ENCODE data around the gene GDPD3.
"Not testable (repeated sequence)": the region's sequence is repeated elsewhere in the genome, so short reads cannot be mapped to it uniquely, and the experiment has no call there.

The GDPD3 gene

DNA sequence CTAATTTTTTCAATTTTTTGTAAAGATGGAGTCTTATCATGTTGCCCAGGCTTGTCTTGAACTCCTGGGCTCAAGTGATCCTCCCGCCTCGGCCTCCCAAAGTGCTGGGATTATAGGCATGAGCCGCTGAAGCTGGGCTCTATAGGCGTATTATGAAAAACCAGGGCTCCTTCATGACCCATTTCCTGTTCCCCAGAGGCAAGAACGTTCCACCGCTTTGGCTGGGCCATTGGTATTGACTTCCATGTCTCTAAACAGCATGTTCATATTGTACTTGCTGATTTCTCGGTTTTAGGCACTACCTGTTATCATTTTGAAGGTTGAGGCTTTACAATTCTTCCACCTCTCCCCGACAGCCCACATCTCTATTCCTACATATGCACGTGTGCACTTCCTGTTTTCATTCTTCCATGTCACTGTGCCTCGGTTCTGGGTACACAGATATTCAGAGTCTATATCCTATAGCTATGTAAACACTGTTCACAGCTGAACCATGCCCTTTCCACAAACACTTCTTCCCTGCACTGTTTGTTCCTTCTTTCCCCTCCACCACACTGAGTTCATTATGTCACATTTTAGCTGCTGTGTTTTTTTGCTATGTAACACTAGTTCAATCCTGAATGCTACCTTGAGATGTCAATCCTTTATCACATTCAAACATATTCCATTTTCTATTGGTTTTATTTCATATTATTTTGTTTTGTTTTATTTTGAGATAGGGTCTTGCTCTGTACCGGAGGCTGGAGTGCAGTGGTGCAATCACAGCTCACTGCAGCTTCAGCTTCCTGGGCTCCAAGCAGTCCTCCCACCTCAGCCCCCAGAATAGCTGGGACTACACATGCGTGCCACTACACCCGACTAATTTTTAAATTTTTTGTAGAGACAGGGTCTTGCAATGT, 26.5 kb upstream of the GDPD3 start:
- H3K4me3 ChIP-seq (ENCODE audit: low read depth, low read length), result no peak overlapping the region

DNA sequence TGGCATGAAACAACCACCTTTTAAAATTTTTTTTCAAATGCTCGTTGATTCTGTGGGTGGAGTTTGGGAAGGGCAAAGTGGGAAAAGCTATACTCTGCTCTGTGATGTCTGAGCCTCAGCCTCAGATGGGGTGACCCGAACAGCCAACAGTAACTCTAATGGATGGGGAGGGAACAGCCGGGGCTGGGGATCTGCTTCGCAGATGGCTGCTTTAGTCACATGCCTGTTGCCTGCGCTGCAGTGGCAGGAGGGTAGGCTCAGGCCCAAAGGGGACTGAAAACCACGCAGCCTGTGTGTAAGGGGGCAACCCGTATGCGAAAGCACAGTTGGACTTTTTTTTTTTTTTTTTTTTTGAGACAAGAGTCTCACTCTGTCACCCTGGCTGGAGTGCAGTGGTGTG, 24.6 kb upstream of the GDPD3 start:
- TF ChIP-seq, protein P1, sequence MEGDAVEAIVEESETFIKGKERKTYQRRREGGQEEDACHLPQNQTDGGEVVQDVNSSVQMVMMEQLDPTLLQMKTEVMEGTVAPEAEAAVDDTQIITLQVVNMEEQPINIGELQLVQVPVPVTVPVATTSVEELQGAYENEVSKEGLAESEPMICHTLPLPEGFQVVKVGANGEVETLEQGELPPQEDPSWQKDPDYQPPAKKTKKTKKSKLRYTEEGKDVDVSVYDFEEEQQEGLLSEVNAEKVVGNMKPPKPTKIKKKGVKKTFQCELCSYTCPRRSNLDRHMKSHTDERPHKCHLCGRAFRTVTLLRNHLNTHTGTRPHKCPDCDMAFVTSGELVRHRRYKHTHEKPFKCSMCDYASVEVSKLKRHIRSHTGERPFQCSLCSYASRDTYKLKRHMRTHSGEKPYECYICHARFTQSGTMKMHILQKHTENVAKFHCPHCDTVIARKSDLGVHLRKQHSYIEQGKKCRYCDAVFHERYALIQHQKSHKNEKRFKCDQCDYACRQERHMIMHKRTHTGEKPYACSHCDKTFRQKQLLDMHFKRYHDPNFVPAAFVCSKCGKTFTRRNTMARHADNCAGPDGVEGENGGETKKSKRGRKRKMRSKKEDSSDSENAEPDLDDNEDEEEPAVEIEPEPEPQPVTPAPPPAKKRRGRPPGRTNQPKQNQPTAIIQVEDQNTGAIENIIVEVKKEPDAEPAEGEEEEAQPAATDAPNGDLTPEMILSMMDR (IDR thresholded peaks at IDR 0.05; ENCODE audit: borderline replicate concordance, insufficient read depth, low read depth, low read length), result no peak
- H3K4me3 ChIP-seq (ENCODE audit: low read depth, low read length), result no peak overlapping the region

More for the DNA sequence above, 26.5 kb upstream of the GDPD3 start:
- TF ChIP-seq, protein P1 (IDR thresholded peaks at IDR 0.05; ENCODE audit: borderline replicate concordance, insufficient read depth, low read depth, low read length), result no peak

DNA sequence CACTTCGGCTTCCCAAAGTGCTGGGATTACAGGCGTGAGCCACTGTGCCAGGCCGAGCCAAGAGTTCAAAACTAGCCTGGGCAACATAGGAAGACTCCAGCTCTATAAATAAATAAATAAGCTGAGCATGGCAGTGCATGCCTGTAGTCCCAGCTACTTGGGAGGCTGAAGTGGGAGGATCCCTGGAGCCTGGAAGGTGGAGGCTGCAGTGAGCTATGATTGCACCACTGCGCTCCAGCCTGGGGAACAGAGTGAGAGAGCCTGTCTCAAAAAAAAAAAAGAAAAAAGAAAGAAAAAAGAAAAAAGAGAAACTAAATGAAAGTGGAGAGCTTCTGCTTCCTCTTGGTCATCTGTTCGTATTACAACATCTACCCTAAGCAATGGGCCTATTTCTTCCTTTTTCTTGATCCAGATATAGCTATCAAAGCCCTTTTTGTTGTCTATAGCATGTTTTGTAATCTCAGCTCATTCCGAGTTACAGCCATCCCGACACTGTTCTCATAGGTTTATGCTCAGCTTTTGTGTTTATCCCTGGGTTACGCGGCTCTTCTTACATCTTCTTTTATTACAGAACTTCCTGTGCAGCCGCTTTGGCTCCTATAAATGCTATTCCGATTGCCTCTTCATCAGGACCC, 23.8 kb upstream of the GDPD3 start:
- TF ChIP-seq, protein P1 (IDR thresholded peaks at IDR 0.05; ENCODE audit: borderline replicate concordance, insufficient read depth, low read depth, low read length), result no peak
- H3K4me3 ChIP-seq (ENCODE audit: low read depth, low read length), result no peak overlapping the region

DNA sequence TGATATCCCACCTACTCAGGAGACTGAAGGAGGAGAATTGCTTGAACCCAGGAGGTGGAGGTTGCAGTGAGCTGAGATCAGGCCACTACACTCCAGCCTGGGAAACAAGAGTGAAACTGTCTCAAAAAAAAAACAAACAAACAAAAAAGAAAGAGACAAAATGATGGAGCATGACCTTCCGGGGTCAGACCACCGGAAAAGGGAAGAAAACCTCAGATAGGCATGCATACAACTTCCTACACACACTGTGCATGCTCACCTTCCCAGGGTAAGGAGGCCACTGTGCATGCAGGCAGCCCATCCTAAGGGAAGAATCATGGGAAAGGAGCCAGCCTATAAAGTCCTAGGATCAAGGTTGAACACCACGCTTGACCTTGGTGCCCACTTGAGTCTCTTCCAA, 19.3 kb upstream of the GDPD3 start:
- TF ChIP-seq, protein P1 (IDR thresholded peaks at IDR 0.05; ENCODE audit: borderline replicate concordance, insufficient read depth, low read depth, low read length), result no peak

DNA sequence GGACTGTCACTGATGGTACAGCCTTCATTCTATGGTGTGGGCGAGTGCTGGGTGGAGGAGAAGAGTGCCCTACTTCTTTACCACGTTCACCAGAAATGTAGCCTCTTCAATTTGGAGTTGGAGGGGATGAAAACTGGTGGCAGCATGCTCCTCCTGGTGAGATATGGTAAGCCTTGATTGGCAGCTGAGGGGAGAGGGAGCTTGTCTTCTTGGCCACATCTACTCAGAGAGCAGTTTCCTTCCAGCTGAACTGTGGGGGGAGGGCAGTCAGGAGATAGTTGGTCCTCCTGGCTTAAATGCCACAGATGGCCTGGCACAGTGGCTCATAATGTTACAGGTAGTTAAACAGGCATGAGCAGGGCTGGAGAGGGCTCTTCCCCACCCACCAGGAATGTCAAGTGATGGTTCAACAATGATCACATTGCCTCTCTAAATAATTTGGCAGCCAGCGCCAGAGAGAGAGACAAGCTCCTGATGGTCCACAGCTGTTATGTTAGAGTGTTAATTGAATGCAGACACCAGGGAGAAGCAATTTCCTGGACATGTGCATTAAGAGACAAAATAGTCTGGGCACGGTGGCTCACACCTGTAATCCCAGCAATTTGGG, 18.6 kb upstream of the GDPD3 start:
- TF ChIP-seq, protein P1 (IDR thresholded peaks at IDR 0.05; ENCODE audit: borderline replicate concordance, insufficient read depth, low read depth, low read length), result no peak
- no peak overlapping the region for H3K4me3 ChIP-seq (ENCODE audit: low read depth, low read length)

More for the DNA sequence above, 19.3 kb upstream of the GDPD3 start:
- no peak overlapping the region for H3K4me3 ChIP-seq (ENCODE audit: low read depth, low read length)

DNA sequence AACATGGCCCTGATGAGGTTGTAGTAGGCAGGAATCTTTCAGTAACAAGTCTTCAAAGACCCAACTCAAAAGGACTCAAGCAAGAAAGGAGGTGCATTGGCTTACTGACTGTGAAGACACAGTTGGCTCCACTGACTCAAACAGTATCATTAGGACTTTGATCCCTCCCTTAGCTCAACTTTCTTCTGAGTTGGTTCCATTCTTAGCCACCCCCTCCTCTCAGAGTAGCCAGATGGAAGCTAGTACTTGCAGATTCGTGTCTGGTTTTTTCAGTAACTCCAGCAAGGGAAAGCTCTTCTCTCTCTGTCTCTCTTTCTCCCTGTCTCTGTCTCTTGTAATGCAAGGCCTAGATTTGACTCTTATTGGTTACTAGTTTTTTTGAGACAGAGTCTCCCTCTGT, 14.7 kb upstream of the GDPD3 start:
- no peak overlapping the region for H3K4me3 ChIP-seq (ENCODE audit: low read depth, low read length)
- TF ChIP-seq, protein P1 (IDR thresholded peaks at IDR 0.05; ENCODE audit: borderline replicate concordance, insufficient read depth, low read depth, low read length), result no peak

DNA sequence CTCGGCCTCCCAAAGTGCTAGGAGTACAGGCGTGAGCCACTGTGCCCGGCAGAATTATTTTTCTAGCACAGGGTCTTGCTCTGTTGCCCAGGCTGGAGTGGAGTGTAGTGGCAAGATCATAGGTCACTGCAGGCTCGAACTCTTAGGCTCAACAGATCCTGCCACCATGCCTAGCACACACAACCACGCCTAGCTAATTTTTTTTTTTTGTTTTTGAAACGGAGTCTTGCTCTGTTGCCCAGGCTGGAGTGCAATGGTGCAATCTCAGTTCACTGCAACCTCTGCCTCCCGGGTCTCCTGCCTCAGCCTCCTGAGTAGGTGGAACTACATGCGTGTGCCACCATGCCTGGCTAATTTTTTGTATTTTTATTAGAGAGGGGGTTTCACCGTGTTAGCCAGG, 12.4 kb upstream of the GDPD3 start:
- H3K4me3 ChIP-seq (ENCODE audit: low read depth, low read length), result not testable (repeated sequence)

All from GM12875 (cell line).